ENCODE measurements around the gene SENP8. TPM values are rescaled to one million over a fixed set of nuclear protein-coding genes. Genes with fewer than 3 reads are reported as not detected.

SENP8 gene
- total and polyA plus RNA-seq, 2 of the 8 experiments (the other 6 are each of a cell fraction or from before 2014, with no cell fraction given), result 4.1 to 6.0 TPM

DNA sequence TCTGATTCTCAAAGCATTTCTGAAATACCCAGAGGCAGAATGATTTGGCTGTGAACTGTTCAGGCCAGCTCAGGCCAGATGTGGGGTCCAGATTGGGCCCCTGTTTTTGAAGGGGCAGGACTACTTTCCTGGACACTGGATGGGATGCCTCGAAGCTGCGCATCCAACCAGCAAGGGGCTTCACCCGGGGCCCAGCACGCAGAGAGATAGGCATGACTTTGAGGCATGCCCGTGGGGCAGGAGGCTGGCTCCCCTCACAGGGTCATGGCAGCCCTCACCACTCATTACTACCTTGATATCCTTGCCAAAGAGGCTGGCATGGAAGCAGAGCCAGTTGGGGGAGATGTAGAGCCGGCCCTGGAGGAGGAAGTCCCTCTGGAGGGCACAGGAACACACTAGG is 49.2 kb downstream of the SENP8 start:
- Histone ChIP-seq H4K20me1 (replicated peaks in 1 of 2; ENCODE audit: control insufficient read depth in 1 of 2, insufficient read depth in 2 of 2, low read length in 2 of 2) (no peaks in the 10 kb centered on the region), H3K79me2 (ENCODE audit: control insufficient read depth in 1 of 2, insufficient read depth in 2 of 2, low read length in 2 of 2) (no peaks in the 10 kb centered on the region), H3K9ac (replicated peaks in 1 of 4; ENCODE audit: extremely low read depth in 1 of 4, low read depth in 3 of 4, low read length in 3 of 4) (no peak overlapping the region), H2BK5ac (ENCODE audit: low read depth, low read length) (no peak overlapping the region), H3K4me2 (ENCODE audit: insufficient read depth in 1 of 2, low read depth in 2 of 2, low read length in 2 of 2) (no peak overlapping the region), H3K14ac (ENCODE audit: insufficient read length) (no peak overlapping the region), H2AFZ (ENCODE audit: low read length) (no peak overlapping the region), H2BK12ac (ENCODE audit: low read depth, low read length) (no peak overlapping the region), H3K27ac (ENCODE audit: low read depth, low read length) (no peak overlapping the region), H3K27me3 (replicated peaks in 1 of 4; ENCODE audit: control insufficient read depth in 3 of 4, extremely low read depth in 1 of 4, insufficient read depth in 3 of 4, low read length in 3 of 4) (no peaks in the 10 kb centered on the region), H2AK5ac (ENCODE audit: low read depth, low read length) (no peak overlapping the region), H3K9me3 (ENCODE audit: insufficient read depth in 2 of 2, low read depth in 1 of 2, low read length in 1 of 2) (no peaks in the 10 kb centered on the region), H4K8ac (ENCODE audit: extremely low read depth, insufficient read depth, low read length) (no peak overlapping the region), H2BK15ac (ENCODE audit: low read length) (no peak overlapping the region), H3K18ac (ENCODE audit: extremely low read depth, low read length) (no peak overlapping the region), H3K79me1 (ENCODE audit: low read depth, low read length) (no peaks in the 10 kb centered on the region), H3K56ac (replicated peaks; ENCODE audit: insufficient read length, low read depth, low read length) (no peak overlapping the region), H3K4ac (replicated peaks; ENCODE audit: insufficient read length, low read depth, low read length) (no peak overlapping the region), H3K23ac (ENCODE audit: insufficient read length) (no peak overlapping the region), H4K91ac (replicated peaks; ENCODE audit: insufficient read length, low read length) (no peak overlapping the region), H3K4me1 (replicated peaks in 1 of 4; ENCODE audit: control insufficient read depth in 3 of 4, insufficient read depth in 4 of 4, low read length in 3 of 4) (peaks cover 0 to 8% (median 2%) of the 10 kb centered on the region in 4 experiments; a peak in 3 of 7 replicates), H4K5ac (ENCODE audit: insufficient read length, low read depth, low read length) (no peak overlapping the region), H3K23me2 (ENCODE audit: low read depth, low read length) (no peaks in the 10 kb centered on the region), H2BK120ac (replicated peaks; ENCODE audit: low read depth, low read length) (no peak overlapping the region), H3K36me3 (ENCODE audit: control insufficient read depth in 2 of 4, insufficient read depth in 4 of 4, low read length in 3 of 4) (no peaks in the 10 kb centered on the region), H2BK20ac (ENCODE audit: low read length) (no peak overlapping the region), H3K4me3 (ENCODE audit: extremely low read depth in 1 of 4, insufficient read depth in 2 of 4, low read depth in 3 of 4, low read length in 4 of 4) (no peak overlapping the region)
- 87% methylated on average over 5 of the region's 6 CpGs; no CpG with 5 or more reads in 1 of the 2 experiments for WGBS, 2 experiments (ENCODE audit: extremely low coverage in 1 of 2, insufficient coverage in 1 of 2, insufficient read length in 1 of 2, insufficient replicate concordance in 2 of 2, low coverage in 1 of 2, low lambda C conversion rate in 2 of 2, missing lambda C conversion rate in 1 of 2)
- ChIA-PET POLR2A (ENCODE audit: partially characterized antibody) (no interaction called here), CTCF (ENCODE audit: partially characterized antibody) (interaction anchor here (0.6 to 1.4 kb wide), 3 partner anchors 9 to 13 kb away, joined by 3 to 4 read pairs (median 3); no protein-coding TSS in a partner anchor)
- TF ChIP-seq RAD21 (IDR thresholded peaks at IDR 0.05 in 1 of 2, conservative IDR thresholded peaks at IDR 0.05 in 1 of 2; ENCODE audit: low read depth in 2 of 2, low read length in 2 of 2) (no peak), HDAC2 (IDR thresholded peaks at IDR 0.05; ENCODE audit: borderline replicate concordance in 1 of 2, low read depth in 2 of 2, low read length in 2 of 2) (no peak), TCF12 (IDR thresholded peaks at IDR 0.05; ENCODE audit: low read depth, low read length) (no peak)
- no peak for DNase-seq (ENCODE audit: low read depth in 1 of 2, low spot score in 2 of 2)
- FAIRE-seq, result no peak
